Epithelial cell of proximal tubule (primary cell): ENCODE data around the gene DNAJA4. TPM values are rescaled to one million over a fixed set of nuclear protein-coding genes. Genes with fewer than 3 reads are reported as not detected.
A peak's percentile ranks its signal among the peaks of the same experiment; 100 is the strongest.

Experiments
- DNase-seq: peaks from one replicate; pipeline ENCODE4 v3.0.0-alpha.2; 2011; ENCODE audit warnings: low read depth
- H3K4me3 ChIP-seq: 2 replicates; pipeline ENCODE4 v1.5.1; 2011; ENCODE audit warnings: low read depth, mild to moderate bottlenecking, low read length
- total RNA-seq: library from RNA; depleted of rRNA; stranded (reverse); fragments of >200 nt; gene quantifications from 2 replicates; pipeline ENCODE4 v1.2.3, GENCODE V29; 2015
- TF ChIP-seq, protein P1 (sequence below): conservative IDR thresholded peaks from 2 replicates; pipeline ENCODE4 v1.5.1; 2012; ENCODE audit warnings: low read depth, mild to moderate bottlenecking, low read length

Gene DNAJA4
- total RNA-seq, 1 donor from 2014 or later, result 10.2 TPM

GRCh38 chr15:78292219-78292618 lies 27.9 kb downstream of the DNAJA4 start:
- no peak for DNase-seq
- TF ChIP-seq, protein P1, sequence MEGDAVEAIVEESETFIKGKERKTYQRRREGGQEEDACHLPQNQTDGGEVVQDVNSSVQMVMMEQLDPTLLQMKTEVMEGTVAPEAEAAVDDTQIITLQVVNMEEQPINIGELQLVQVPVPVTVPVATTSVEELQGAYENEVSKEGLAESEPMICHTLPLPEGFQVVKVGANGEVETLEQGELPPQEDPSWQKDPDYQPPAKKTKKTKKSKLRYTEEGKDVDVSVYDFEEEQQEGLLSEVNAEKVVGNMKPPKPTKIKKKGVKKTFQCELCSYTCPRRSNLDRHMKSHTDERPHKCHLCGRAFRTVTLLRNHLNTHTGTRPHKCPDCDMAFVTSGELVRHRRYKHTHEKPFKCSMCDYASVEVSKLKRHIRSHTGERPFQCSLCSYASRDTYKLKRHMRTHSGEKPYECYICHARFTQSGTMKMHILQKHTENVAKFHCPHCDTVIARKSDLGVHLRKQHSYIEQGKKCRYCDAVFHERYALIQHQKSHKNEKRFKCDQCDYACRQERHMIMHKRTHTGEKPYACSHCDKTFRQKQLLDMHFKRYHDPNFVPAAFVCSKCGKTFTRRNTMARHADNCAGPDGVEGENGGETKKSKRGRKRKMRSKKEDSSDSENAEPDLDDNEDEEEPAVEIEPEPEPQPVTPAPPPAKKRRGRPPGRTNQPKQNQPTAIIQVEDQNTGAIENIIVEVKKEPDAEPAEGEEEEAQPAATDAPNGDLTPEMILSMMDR, result no peak
- H3K4me3 ChIP-seq, result no peak overlapping the region

DNA sequence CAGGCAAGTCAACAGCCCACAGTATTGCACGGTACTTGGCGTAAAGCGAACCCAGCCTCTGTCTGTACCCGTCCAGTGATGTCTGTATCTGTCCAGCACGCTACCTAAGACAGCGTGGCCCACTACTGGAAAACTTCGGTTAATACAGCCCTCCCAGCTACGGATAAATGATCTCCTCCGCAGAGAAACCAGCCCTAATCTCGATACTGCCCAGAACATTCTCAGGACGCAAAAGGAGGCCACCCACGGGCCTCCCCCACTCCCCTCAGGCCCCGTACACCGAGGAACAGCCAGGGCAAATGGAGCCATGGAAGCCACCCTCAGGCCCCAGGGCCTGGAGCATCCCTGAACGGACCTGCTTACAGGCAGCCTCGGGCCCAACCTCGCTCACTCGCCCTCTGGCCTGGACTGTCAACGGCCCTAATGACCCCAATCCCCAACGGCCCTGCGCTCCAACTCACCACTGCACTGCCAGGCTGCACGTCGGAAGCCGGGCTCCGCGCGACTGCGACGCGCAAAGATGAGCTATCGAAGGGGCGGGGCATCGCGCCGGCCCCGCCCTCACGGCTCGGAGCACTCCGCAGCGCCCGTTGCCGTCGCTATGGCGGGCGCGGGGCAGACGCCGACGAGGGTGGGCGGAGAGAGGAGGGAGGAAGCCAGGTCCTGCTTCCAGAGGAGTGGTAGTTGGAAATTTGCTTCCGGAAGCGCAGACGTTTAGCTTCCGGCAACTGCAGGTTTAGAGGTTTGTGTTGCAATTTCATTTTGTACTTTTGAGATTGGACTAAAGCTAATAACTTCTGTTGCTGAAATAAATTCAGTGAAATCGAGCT lies 35.0 kb downstream of the DNAJA4 start, which contains the start of gene SKIC8:
SKIC8 (minus strand) TSS at position 509 of the 830 bp plus-strand sequence. CDS start 3,923 bp downstream, outside the sequence.
- TF ChIP-seq, protein P1, result peak; percentile 21
- DNase-seq, result no peak
- peak within 1 kb of the TSS; percentile 94 for H3K4me3 ChIP-seq

DNA sequence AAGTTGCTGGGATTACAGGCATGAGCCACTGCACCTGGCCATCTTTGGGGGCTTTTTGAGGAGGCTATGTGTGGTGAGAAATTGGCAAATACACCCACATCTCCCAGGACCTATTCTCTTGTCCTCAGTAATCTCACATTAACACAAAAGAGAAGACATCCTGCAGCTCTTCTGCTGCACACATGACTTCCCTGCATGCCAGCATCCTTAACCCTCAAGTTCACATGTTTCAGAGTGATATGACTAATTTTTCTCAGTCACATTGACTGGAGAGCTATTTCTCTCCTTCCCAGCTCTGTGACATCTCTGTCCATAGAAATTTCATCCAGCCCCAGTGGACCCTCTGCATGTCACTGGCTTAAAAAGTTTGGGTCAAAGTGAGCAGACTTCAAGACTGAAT lies 37.0 kb downstream of the DNAJA4 start:
- TF ChIP-seq, protein P1, result no peak
- no peak for DNase-seq
- no peak overlapping the region for H3K4me3 ChIP-seq

- DNase-seq, result no peak
- H3K4me3 ChIP-seq, result no peak overlapping the region
- TF ChIP-seq, protein P1, result no peak
These were observed 37.5 kb downstream of the DNAJA4 start for GRCh38 chr15:78301828-78302227.

GRCh38 chr15:78302579-78303312 lies 38.4 kb downstream of the DNAJA4 start:
- no peak overlapping the region for H3K4me3 ChIP-seq
- no peak for DNase-seq
- TF ChIP-seq, protein P1, result no peak

GRCh38 chr15:78304216-78305066 lies 40.1 kb downstream of the DNAJA4 start:
- TF ChIP-seq, protein P1, result no peak
- DNase-seq, result no peak
- no peak overlapping the region for H3K4me3 ChIP-seq
